GM12864 (cell line): ENCODE results near the gene UVRAG.

Experiments
- DNase-seq: peaks from one replicate; pipeline ENCODE4 v3.0.0-alpha.2; 2011; ENCODE audit warnings: low read depth
- H3K4me3 ChIP-seq: 2 replicates; pipeline ENCODE4 v1.5.1; 2011; ENCODE audit warnings: mild to moderate bottlenecking, low read depth, low read length, control low read depth
- TF ChIP-seq, protein P1 (sequence below): IDR thresholded peaks from 2 replicates; pipeline ENCODE4 v1.5.1; 2011; ENCODE audit warnings: low read depth, mild to moderate bottlenecking, moderate library complexity, low read length, control low read depth, inconsistent platforms; ENCODE audit errors: missing control alignments

Gene UVRAG

DNA sequence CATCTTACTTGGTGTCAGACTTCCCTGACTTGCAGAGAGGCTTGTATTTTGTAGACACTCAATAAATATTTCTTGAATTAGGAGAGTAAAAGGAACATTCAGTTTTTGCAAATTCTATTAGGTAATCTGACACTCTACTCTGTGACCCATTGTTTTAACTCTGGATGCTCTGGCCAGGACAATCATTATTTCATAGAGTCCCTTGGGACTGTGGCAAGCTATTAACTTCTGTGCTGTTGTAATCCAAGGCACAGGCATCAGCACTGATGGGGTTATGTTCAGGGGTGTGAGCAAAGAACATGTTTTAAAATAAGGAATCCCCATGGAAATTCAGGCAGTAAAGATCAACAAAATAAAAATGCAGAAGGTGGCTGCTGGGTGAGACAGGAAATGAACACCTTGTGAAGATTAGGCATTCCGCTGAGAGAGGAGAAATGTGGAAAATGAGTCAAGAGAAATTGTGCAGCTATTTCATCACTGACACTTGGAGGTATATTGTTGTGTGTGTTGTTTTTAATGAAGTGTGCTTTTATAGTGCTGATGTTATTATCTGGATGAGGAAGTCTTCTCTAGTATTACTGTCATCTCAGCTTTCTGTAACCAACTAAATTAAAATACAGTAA is 216.1 kb downstream of the UVRAG start:
- TF ChIP-seq, protein P1, sequence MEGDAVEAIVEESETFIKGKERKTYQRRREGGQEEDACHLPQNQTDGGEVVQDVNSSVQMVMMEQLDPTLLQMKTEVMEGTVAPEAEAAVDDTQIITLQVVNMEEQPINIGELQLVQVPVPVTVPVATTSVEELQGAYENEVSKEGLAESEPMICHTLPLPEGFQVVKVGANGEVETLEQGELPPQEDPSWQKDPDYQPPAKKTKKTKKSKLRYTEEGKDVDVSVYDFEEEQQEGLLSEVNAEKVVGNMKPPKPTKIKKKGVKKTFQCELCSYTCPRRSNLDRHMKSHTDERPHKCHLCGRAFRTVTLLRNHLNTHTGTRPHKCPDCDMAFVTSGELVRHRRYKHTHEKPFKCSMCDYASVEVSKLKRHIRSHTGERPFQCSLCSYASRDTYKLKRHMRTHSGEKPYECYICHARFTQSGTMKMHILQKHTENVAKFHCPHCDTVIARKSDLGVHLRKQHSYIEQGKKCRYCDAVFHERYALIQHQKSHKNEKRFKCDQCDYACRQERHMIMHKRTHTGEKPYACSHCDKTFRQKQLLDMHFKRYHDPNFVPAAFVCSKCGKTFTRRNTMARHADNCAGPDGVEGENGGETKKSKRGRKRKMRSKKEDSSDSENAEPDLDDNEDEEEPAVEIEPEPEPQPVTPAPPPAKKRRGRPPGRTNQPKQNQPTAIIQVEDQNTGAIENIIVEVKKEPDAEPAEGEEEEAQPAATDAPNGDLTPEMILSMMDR, result no peak
- no peak for DNase-seq
- H3K4me3 ChIP-seq, result no peak overlapping the region

DNA sequence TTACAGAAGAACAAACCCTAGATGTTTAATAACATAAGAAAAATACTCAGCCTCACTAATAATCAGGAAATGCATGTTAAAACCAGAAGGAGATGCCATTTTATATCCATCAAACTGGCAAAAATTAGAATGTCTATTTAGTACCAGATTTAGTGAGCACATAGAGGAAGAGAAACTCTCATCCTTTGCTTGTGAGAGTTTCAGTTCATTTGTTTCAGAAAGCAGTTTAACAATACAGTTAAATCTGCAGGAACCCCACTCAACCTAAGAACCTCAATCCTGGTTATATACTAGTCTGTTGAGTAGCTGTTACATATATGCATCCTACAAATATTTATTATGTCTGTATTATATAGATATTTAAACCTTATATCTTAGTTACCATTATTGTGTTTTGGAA is 218.7 kb downstream of the UVRAG start:
- peak; percentile 10 for DNase-seq
- no peak overlapping the region for H3K4me3 ChIP-seq
- TF ChIP-seq, protein P1, result no peak

DNA sequence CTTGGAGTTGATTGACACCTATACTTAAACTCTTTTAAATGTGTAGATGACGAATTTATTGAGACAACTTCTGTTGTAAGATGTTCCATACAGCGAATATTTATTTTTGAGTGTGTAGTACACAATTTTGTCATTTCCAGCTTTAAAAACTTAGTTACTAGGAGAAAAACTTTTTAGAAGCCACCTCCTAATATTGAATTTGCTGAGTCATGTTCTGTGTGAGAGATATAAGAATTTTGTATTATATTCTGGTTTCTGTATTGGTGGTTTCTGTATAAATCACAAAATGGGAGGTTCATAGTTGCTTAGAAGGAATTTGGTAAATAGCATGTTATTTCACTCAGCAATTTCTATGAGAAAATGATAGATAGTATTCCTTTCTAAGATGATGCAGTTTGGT is 220.0 kb downstream of the UVRAG start:
- DNase-seq, result no peak
- no peak overlapping the region for H3K4me3 ChIP-seq
- TF ChIP-seq, protein P1, result no peak

DNA sequence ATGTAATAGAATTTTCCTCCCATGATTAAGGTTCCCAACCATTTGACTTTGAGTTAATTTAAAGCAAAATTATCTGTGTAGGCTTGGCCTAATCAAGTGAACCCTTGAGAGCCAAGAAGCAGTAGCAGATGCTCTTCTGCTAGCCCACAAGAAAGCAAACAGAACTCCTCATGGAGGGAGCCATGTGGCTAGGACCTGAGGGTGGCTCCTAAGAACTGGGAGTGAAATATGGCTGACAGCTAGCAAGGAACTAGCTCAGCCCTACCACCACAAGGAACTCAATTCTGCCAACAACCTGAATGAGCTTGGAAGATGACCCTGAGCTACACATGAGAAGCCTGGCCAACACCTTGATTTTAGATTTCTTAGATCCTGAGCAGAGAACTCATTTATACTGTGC is 223.6 kb downstream of the UVRAG start:
- TF ChIP-seq, protein P1, result no peak
- H3K4me3 ChIP-seq, result no peak overlapping the region
- DNase-seq, result no peak

- TF ChIP-seq, protein P1, result no peak
- DNase-seq, result no peak
- H3K4me3 ChIP-seq, result no peak overlapping the region
Measured at GRCh38 chr11:76041208-76041607, 226.2 kb downstream of the UVRAG start.

DNA sequence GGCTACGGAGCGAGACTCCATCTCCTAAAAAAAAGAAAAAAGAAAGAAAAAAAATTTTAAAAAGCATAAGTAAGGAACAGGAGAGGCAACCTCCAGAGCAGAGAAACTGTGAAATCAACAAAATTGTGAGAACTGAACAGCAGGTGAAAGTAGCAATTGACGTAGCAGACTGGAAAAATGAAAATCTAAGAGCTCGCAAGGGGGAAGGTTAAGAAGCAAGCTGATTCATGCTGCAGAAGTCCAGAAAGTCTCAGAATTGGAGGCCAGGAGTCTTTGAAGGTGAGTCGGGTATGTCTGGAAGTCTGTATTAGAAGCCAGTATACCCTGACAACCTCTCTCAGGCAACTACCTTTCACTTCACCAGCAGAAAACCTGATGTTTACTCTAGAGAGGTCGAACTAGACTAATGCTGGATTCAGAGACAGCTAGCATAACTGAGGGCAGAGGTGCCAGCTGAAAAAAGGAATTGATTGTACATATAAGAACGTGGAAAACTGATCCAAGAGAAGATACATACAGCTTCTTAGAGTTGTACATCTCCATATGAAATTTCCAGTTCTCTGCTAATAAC is 229.8 kb downstream of the UVRAG start:
- H3K4me3 ChIP-seq, result no peak overlapping the region
- TF ChIP-seq, protein P1, result no peak
- no peak for DNase-seq

DNA sequence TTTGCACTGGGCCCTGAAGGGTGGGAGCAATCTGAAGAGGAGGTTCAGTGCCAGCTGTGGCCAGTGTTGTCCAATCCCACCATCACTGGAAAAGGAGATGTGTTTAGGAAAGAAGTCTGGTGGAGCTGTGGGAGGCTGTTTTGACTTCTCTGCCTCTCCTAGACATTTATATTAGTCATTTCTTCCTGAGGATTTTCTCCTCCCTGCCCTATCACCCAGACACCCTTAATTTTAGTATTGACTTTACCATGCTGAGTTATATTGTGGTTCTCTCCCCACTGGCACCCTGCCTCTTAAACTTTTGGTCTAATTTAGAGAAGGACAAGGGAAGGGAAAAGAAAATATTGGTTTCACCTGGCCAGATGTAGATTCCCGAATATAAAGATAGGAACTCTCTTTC is 232.2 kb downstream of the UVRAG start:
- TF ChIP-seq, protein P1, result no peak
- no peak for DNase-seq
- H3K4me3 ChIP-seq, result no peak overlapping the region
